Mesenteric fat pad (tissue), 1 donor: ENCODE results near the gene ANG. TPM values are rescaled to one million over a fixed set of nuclear protein-coding genes. Genes with fewer than 3 reads are reported as not detected.
"Not testable (repeated sequence)": the region's sequence is repeated elsewhere in the genome, so short reads cannot be mapped to it uniquely, and the experiment has no call there.

Experiments
- DNase-seq: peaks from one replicate; pipeline ENCODE4 v3.0.0-alpha.2; 2020; ENCODE audit warnings: low spot score
- long read RNA-seq: library from polyadenylated mRNA; unstranded; transcript quantifications from one replicate; pipeline ENCODE4 v2.0.0, GENCODE V29; 2020
- total RNA-seq: library from RNA; stranded (reverse); fragmentation: NEBNext Ultra II Directional; extraction: Animal tissue kit (Norgen Biotek cat#: 25700); gene quantifications from one replicate; pipeline ENCODE4 v1.2.1, GENCODE V29; 2021
- donor health status: DM: yes; HTN: yes; CAD: no.

The ANG gene
- 38.9 TPM for total RNA-seq
- long read RNA-seq, transcript ANG-201 (2 exons, 1,222 nt), result major isoform, 26 of 27 reads
- long read RNA-seq, partial matches to known transcripts, result 0 of 27 reads
- long read RNA-seq, other reads (novel, unspliced or antisense), result 1 of 27 reads

DNA sequence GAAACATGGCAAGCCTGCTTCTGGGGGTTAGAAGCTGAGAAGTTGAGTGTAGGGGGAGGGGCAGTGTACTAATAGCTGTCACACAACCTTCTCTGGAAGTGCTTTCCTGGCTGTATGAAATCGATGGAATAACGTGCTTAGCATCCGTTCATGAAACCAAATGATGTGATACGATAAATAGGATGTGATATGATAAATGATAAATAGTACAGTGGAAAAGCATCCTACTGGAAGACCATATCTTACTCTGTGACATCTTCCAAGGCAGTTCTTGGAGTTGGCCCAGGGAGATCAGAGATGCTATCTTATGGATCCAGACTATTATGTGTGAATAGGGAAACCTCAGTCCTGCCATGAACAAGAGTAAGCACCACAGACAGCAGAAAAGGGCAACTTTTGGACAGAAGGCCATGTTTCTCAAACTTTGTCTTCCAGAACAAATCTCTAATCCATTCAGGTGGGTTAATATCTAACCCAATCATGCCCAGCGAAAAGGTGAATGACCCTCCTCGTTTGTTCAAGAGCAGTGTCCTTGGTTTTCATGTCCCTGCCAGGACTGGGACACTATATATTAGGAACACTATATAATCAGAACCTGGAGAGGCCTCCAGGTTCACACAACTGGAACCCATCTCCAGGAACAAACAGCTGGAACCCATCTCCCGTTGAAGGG is at the start of gene ANG:
TSS of gene ANG (plus strand) at position 598 of the 673 bp plus-strand sequence. CDS start 4,801 bp downstream, outside the sequence.
- no peak for DNase-seq

- DNase-seq, result no peak
Observed at GRCh38 chr14:20641591-20641990, 47.0 kb upstream of the ANG start, which contains the start of gene OR6S1. TSS of gene OR6S1 (minus strand) at chr14:20641691. CDS start at chr14:20641691, 0 bp downstream.

DNA sequence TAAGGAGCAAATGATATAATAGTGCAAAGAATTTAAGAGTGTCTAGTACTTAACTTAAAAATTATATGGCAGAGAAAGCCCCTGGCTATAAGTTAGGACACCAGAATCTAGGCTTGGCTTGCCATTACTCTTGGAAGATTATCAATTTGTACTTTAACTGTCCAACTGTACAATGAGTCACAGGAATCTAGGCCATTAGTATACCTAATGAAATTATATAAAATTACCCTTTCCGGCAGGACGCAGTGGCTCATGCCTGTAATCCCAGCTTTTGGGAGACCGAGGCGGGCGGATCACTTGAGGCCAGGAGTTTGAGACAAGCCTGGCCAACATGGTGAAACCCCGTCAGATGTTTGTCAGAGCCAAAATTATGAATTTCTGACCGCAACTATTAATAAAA is 46.4 kb upstream of the ANG start:
- DNase-seq, result no peak

DNA sequence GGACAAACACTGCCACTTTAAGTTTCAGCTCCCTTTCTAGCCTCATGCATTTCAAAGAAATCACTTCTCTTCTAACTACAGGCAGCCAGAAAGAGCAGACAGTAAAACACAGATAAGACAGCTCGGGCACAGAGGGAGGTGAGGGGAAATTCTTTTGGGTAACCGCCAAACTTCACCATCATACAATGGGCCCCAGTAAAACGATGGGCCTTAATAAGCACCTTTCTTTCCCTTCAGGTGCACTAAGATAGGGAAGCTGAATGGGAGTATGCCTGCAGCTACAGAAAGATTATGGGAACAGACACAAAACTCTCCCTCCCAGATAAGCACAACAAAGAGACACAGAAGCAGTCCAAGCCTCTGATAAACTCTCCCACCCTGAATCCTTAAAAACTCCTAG is 45.8 kb upstream of the ANG start:
- DNase-seq, result not testable (repeated sequence)

DNA sequence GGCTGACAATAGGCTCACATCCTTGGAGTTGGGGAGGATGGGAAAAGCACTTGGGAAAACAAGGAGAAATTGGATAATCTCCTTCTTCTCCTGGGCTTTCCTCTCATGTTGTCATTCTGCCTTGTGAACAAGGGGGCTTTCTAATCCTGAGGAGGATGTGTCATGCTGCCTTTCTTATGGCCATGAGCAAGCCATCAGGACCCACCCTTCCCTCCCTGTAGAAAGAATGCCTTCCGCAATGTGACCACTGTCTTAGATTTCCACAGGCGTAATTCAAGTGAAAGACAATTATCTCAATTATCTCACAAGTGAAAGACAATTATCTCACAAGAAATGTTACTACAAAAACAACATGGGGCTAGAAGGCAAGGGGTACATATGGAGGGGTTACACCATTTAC is 44.0 kb upstream of the ANG start:
- no peak for DNase-seq

GRCh38 chr14:20645481-20645880 is 43.1 kb upstream of the ANG start:
- DNase-seq, result no peak

DNA sequence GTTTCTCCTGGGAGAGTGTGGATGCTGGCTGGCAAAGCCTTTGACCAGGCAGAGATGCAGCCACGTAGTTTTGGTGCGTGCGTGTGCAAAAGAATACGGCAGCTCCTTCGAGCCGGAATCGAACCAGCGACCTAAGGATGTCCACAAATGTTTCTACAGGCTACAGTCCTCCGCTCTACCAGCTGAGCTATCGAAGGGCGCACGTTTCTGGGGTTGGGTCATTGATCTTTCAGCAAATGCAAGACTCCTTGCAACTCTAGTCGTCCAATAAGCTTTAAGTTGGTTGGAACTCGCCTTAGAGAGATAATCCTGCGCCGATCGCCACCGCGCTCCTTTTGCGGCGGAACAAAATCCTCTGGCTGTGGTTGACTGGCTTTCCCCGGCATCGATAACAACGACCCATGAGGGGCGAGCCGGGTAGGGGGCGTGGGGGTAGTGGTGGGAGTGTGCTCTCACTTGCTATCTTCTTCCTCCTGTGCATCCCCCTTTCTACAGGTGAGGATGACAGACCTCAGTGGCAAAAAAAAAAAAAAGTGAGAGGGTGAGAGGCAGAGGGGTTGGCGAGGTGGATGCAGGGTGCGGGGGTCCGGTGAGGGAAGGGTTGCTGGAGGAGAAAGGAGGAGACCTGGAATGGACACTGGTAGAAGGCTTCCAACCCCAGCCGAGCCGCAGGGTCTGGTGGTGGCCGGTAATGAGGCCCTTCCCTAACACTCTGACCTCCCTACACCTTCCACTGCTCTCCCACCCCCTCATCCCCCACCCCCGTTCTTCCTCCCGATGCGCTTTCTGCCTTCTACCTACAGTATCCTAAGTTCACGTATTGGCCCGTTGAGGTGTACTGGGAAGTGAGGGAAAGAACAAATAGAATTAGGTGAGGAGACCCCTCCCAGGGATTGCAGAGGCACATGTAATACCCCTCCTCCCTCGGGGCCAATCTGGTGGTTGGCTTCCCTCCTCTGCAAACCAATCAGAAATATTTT is 35.3 kb upstream of the ANG start:
- DNase-seq, result no peak

DNA sequence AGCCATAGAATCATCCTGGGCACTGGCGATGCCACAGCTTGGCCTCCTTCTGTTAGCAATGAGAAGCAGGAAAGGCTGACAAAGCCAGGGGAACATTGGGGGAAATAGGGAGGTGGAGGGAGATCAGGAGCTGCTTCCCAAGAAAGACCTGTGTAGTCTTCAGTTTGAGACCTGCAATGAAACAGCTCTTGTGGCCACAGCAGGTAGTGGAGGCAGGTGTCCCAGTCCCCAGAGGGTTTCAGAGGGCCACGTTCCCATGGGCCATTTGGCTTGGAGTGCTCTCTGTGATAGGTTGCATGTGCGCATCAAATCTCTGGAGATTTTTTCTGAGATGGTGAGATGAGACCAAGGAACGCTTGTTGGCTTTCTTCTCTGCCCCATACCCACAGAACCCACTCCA is 32.7 kb upstream of the ANG start:
- DNase-seq, result no peak

DNA sequence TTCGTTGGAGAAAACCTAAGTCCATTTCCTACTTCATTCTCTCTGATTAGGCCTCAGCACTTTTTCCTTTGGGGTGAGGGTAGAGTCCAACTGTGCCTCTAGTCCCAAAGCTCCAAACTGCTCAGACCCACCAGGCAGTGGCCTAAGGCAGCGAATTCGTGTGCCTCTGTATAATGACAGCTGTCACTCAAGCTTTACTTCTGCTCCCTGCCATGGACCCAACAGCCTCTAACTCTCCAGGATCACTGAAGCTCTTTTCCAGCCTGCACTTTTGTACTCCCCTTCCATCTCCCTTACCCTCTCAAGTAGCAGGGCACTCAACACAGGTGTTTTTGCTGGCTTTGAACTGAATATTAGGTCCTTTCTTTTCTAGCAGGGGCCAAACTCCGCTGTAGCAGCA is 32.3 kb upstream of the ANG start:
- DNase-seq, result no peak

DNA sequence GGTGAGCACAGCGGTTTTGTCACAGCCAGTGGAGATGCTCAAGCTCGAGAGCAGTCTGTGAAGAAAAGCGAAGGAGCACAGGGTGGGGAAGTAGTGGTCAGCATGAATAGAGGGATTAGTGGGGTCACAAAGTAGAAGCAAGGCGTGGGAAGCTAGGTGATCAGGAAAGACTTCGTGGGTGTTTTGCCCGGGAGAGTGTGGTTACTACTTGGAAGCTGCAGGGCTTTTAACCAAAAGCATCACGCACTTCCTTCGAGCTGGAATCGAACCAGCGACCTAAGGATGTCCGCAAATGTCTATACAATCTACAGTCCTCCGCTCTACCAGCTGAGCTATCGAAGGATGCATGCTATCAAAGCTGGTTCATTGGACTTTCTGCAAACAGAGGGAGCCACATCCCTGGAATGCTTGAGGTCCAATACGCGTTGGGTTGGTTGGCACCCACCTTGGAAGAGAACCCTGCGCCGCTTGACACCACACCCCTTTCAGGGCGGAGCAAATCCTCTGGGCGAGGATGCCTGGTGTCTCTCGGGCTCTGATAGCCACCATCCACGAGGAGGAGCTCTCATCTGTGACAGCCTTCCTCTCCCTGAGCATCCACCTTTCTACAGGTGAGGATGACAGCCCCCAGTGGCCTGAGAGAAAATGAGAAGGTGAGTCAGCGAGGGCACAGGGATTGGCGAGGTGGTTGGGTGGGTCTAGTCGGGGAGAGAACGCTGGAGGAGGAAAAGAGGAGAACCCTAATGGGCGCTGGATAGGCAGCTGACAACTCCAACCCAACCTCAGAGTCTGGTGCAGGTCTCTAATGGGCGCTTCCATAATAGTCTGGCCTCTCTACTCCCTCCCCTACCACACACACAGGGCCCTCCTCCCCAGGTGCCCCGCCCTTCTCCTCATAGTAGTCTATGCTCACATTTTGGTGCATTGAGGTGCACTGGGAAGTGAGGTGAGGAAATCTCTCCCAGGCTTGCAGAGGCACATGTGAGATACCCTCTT is 31.1 kb upstream of the ANG start:
- no peak for DNase-seq

DNA sequence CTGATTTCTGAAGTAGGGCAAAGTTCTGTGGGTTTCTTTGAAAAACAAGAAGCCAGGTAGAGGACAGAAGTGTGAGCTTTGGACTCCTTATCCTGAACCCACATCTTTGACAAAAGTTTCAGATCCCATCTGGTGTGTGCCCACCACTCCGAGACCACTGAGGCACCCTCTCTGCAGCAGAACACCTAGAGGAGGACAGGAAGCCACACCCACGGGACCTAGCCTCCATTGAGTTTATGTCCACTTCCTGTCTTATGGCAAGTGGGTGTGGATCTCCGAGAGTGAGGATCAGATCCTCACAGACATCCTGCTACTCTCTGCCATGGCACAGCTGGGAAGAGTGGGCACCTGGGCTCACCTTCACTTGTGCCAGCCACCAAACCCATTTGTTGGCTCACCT is 30.3 kb upstream of the ANG start:
- no peak for DNase-seq

GRCh38 chr14:20659336-20659735 is 29.2 kb upstream of the ANG start:
- no peak for DNase-seq

DNA sequence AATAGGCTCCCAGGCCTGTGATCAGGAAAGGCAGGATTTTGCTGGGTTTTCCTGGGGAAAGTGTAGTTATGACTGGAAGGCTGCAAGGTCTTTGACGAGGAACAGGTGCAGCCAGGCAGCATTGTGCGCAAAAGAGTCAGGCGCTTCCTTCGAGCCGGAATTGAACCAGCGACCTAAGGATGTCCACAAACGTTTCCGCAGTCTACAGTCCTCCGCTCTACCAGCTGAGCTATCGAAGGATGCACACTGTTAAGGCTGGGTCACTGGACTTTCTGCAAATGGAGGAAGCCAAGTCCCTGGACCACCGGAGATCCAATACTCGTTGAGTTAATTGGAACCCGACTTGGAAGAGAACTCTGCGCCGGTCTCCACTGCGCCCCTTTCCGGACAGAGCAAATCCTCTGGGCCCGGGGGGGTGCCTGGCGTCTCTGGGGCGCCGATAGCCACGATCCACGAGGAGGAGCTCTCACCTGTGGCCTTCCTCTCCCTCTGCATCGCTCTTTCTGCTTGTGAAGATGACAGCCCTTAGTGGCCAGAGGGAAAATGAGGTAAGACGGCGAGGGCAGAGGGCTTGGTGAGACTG is 28.7 kb upstream of the ANG start:
- no peak for DNase-seq

- no peak for DNase-seq
Observed at GRCh38 chr14:20661197-20661596, 27.4 kb upstream of the ANG start.

GRCh38 chr14:20662968-20663732 is 25.4 kb upstream of the ANG start:
- no peak for DNase-seq

DNA sequence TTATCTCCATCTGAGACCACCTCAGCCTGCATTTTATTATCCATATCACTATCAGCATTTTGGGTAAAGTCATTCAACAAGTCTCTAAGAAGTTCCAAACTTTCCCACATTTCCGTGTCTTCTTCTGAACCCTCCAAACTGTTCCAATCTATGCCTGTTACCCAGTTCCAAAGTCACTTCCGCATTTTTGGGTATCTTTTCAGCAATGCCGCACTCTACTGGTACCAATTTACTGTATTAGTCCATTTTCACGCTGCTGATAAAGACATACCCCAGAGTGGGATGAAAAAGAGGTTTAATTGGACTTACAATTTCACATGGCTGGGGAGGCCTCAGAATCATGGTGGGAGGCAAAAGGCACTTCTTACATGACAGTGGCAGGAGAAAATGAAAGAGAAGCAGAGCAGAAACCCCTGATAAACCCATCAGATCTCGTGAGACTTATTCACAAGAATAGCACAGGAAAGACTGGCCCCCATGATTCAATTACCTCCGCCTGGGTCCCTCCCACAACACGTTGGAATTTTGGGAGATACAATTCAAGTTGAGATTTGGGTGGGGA is 22.1 kb upstream of the ANG start:
- not testable (repeated sequence) for DNase-seq

GRCh38 chr14:20667957-20668356 is 20.6 kb upstream of the ANG start:
- DNase-seq, result no peak

DNA sequence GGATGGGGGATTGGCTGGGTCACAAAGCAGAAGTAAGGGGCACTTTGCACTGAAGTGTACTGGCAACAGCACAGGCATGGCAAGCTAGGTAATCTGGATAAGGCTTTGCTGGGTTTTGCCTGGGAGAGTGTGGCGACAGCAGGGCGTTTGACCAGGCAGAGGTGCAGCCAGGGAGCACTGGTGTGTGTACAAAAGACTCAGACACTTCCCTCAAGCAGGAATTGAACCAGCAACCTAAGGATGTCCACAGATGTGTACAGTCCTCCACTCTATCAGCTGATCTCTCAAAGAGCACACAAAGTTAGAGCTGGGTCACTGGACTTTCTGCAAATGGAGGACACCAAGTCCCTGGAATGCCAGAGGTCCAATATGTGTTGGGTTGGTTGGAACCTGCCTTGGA is 19.6 kb upstream of the ANG start:
- DNase-seq, result no peak

DNA sequence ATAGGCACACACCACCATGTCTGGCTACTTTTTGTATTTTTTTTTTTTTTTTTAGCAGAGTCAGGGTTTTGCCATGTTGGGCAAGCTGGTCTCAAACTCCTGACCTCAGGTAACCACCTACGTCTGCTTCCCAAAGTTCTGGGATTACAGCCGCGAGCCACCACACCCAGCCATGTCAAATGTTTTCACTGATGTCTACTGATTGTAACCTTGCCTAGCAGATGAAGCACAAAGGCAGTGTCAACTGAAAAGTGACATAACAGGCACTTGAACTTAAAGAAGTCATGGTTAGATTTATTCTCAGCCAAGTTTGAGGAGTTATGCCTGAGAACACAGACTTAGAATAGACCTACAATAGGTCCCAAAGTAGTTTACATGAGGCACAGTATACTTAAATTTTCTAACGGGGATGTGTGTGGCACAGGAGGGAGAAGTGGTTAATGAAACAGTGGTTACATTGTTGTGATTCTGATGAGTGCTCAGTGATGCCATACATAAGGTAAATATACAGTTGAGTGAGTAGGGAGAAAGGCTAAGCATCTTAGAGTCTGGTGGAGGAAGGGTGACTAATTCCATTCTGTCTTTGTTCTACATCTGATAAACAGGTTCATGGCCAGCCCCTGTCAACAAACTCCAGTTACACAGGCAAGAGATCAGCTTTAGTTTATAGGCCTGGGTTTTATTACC is 16.8 kb upstream of the ANG start:
- DNase-seq, result no peak
